Osteocyte (in vitro differentiated cells): ENCODE data around the gene COA1. TPM values are rescaled to one million over a fixed set of nuclear protein-coding genes. Genes with fewer than 3 reads are reported as not detected.

Experiments
- DNase-seq: peaks from one replicate; pipeline ENCODE4 v3.0.0; 2021; ENCODE audit warnings: mixed read lengths; ENCODE audit not compliant: unreplicated experiment; ENCODE audit errors: extremely low spot score
- H3K27ac Mint-ChIP-seq: one replicate; pipeline ENCODE4 v1.8.0; 2021; ENCODE audit warnings: mild to moderate bottlenecking, mixed read lengths; ENCODE audit not compliant: unreplicated experiment
- H3K27me3 Mint-ChIP-seq: one replicate; pipeline ENCODE4 v1.8.0; 2021; ENCODE audit warnings: mixed read lengths; ENCODE audit not compliant: unreplicated experiment
- H3K36me3 Mint-ChIP-seq: one replicate; pipeline ENCODE4 v1.8.0; 2021; ENCODE audit warnings: mixed read lengths; ENCODE audit not compliant: unreplicated experiment
- H3K4me1 Mint-ChIP-seq: one replicate; pipeline ENCODE4 v1.8.0; 2021; ENCODE audit warnings: mixed read lengths; ENCODE audit not compliant: unreplicated experiment
- H3K4me3 Mint-ChIP-seq: one replicate; pipeline ENCODE4 v1.8.0; 2021; ENCODE audit warnings: mild to moderate bottlenecking, moderate library complexity, mixed read lengths; ENCODE audit not compliant: unreplicated experiment
- H3K9me3 Mint-ChIP-seq: one replicate; pipeline ENCODE4 v1.8.0; 2021; ENCODE audit warnings: mixed read lengths; ENCODE audit not compliant: unreplicated experiment
- total RNA-seq: library from RNA; stranded (reverse); gene quantifications from 2 replicates; pipeline ENCODE4 v1.2.1, GENCODE V29; 2021
- TF ChIP-seq, protein P1 (sequence below): fragments of 200-600 bp; sonication (generic); IDR thresholded peaks from 2 replicates; pipeline ENCODE4 v1.5.0; 2021; ENCODE audit warnings: antibody characterized with exemption, mild to moderate bottlenecking, moderate library complexity

Gene COA1
- total RNA-seq, 1 donor from 2014 or later, result 45.9 TPM

DNA sequence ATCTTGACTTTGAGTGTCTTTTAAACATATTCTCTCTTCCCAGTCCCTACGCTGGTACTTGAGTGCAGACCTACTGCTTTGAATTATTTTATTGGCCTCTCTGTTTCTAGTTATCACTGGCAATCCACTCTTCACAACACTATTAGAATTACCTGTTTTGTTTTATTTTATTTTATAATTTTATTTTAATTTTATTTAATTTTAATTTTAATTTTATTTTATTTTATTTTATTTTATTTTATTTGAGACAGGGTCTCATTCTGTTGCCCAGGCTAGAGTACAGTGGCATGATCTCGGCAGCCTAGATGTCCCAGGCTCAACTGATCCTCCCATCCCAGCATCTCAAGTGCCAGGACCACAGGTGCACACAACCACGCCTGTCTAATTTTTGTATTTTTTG is 139.6 kb downstream of the COA1 start:
- Mint-ChIP-seq H3K27me3 (no peaks in the 10 kb centered on the region), H3K9me3 (no peaks in the 10 kb centered on the region), H3K27ac (no peak overlapping the region), H3K36me3 (no peaks in the 10 kb centered on the region), H3K4me1 (peaks cover 52% of the 10 kb centered on the region), H3K4me3 (no peak overlapping the region)
- no peak for DNase-seq
- TF ChIP-seq, protein P1, sequence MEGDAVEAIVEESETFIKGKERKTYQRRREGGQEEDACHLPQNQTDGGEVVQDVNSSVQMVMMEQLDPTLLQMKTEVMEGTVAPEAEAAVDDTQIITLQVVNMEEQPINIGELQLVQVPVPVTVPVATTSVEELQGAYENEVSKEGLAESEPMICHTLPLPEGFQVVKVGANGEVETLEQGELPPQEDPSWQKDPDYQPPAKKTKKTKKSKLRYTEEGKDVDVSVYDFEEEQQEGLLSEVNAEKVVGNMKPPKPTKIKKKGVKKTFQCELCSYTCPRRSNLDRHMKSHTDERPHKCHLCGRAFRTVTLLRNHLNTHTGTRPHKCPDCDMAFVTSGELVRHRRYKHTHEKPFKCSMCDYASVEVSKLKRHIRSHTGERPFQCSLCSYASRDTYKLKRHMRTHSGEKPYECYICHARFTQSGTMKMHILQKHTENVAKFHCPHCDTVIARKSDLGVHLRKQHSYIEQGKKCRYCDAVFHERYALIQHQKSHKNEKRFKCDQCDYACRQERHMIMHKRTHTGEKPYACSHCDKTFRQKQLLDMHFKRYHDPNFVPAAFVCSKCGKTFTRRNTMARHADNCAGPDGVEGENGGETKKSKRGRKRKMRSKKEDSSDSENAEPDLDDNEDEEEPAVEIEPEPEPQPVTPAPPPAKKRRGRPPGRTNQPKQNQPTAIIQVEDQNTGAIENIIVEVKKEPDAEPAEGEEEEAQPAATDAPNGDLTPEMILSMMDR, result no peak

Other genes starting within 250 kb of the COA1 start
- 12.6 and 13.0 TPM in 2 replicates for gene STK17A, start 146.4 kb downstream of the COA1 start, total RNA-seq
- 19.0 and 21.2 TPM in 2 replicates for gene BLVRA, start 29.2 kb upstream of the COA1 start, total RNA-seq
- gene MRPS24, start 140.0 kb upstream of the COA1 start, total RNA-seq, result 90.5 and 90.7 TPM in 2 replicates
- 28.5 and 29.4 TPM in 2 replicates for gene URGCP, start 177.1 kb upstream of the COA1 start, total RNA-seq
- 18.5 and 21.6 TPM in 2 replicates for gene UBE2D4, start 196.9 kb upstream of the COA1 start, total RNA-seq